ENCODE measurements around the gene IL9R.
"Not testable (repeated sequence)": the region's sequence is repeated elsewhere in the genome, so short reads cannot be mapped to it uniquely, and the experiment has no call there.

The IL9R gene

DNA sequence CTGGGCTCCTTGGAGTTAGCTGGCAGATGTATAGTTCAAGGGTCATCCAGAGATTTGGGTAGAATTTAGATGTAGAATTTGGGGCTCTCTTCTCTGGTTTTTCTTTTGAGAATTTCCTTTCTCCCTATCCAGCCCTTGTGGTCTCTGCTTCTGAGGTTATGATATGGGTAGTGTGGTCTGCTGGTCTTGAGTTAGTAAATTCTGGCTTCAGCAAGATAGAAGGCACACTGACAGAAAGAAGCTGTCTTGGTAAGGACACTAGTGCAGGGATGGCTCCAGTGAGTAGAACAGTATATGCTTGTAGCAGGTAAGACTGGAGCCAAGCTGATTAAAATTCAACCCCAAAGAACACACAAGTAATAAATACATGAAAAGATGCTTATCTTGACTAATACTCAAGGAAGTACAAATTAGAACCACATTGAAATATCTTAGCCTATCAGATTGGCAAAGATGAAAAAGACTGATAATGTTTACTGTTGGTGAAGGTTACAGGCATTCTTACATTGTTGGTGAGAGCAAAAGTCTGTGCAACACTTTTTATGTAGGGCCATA is 2.1 kb upstream of the IL9R start:
- Histone ChIP-seq H4K20me1 (ENCODE audit: insufficient read depth, low read length) (no peaks in the 10 kb centered on the region), H3K4me3 (ENCODE audit: low read depth in 1 of 2, low read length in 2 of 2) (no peak overlapping the region), H3K27ac (ENCODE audit: low read length) (no peak overlapping the region), H2AFZ (ENCODE audit: low read depth, low read length) (no peak overlapping the region), H3K36me3 (ENCODE audit: insufficient read depth, low read length) (no peaks in the 10 kb centered on the region), H3K9ac (ENCODE audit: low read depth, low read length) (no peak overlapping the region), H3K27me3 (ENCODE audit: insufficient read depth, low read length, poor library complexity) (no peaks in the 10 kb centered on the region), H3K79me2 (ENCODE audit: insufficient read depth, low read length) (no peaks in the 10 kb centered on the region), H3K9me3 (ENCODE audit: insufficient read depth, low read length, severe bottlenecking) (no peaks in the 10 kb centered on the region), H3K4me1 (ENCODE audit: insufficient read depth, low read length) (peaks cover 15% of the 10 kb centered on the region), H3K4me2 (ENCODE audit: insufficient read depth, low read length) (no peak overlapping the region)
- DNase-seq (no peak), ATAC-seq (ENCODE audit: insufficient read depth, low read depth) (no peak)
- TF ChIP-seq EZH2 (IDR thresholded peaks at IDR 0.05; ENCODE audit: borderline replicate concordance, low read depth, low read length, severe bottlenecking), result no peak
- TF ChIP-seq, protein P1, sequence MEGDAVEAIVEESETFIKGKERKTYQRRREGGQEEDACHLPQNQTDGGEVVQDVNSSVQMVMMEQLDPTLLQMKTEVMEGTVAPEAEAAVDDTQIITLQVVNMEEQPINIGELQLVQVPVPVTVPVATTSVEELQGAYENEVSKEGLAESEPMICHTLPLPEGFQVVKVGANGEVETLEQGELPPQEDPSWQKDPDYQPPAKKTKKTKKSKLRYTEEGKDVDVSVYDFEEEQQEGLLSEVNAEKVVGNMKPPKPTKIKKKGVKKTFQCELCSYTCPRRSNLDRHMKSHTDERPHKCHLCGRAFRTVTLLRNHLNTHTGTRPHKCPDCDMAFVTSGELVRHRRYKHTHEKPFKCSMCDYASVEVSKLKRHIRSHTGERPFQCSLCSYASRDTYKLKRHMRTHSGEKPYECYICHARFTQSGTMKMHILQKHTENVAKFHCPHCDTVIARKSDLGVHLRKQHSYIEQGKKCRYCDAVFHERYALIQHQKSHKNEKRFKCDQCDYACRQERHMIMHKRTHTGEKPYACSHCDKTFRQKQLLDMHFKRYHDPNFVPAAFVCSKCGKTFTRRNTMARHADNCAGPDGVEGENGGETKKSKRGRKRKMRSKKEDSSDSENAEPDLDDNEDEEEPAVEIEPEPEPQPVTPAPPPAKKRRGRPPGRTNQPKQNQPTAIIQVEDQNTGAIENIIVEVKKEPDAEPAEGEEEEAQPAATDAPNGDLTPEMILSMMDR (IDR thresholded peaks at IDR 0.05; ENCODE audit: borderline replicate concordance, extremely low read depth, low read length, poor library complexity, severe bottlenecking), result no peak

DNA sequence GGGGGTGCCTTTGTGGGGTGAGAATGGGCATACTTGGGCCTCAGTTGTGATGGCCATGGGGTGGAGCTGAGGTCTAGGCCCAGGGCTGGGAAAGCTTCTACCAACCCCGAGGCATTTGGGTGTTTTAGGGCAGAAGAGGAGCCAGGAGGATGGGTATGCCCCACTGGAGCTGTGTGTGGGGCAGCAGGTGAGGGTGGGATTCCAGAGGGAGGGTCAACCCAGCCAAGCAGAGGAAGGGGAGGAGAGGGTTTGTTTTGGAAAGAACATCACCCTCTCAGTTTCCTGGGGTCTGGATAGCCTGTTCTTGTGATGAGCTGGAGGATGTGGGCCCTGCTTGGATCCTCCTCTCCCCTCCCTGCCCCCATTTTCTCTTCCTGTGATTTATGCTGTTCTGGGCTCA is 620 bp downstream of the IL9R start:
- H3K4me3 ChIP-seq (ENCODE audit: low read depth in 1 of 2, low read length in 2 of 2), result no peak overlapping the region

DNA sequence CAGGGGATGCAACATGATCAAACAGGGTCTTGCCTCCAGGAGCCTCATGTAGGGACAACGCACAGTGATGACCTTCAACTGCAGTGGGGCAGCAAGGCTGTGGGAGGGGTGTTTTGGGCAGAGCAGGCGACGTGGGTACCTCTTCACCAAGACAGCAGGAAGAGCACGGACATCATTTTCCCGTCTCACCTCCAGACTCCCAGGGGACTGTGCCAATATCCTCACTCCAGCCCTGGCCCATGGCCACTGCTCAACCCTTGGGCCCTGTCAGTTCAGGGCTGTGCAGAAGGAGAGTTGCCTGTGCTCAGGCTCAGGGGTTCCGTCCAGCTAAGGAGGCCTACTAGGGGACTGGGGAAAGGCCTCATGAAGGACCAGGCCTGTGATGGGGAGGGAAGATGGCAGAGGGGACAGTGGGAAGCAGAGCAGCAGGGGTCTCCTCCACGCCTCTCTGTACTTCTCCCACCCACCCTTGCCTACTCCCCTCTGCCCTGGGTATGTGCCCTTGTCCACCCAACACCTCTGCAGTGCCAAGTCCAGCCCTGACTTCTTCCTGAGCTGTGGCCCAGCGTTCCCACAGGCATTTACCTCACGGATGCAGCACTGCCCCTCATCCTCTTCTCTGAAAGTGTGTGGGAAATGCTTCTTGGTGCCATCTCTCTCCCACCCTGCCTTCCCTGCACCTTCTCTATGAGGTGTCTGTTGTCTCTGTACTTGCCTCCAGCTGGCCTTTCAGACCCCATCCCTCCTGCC is 1.4 kb downstream of the IL9R start:
- ATAC-seq (ENCODE audit: insufficient read depth, low read depth), result no peak
- no peak overlapping the region for H3K4me2 ChIP-seq (ENCODE audit: insufficient read depth, low read length)
- no peak overlapping the region for H2AFZ ChIP-seq (ENCODE audit: low read depth, low read length)
- H3K27me3 ChIP-seq (ENCODE audit: insufficient read depth, low read length, poor library complexity), result no peaks in the 10 kb centered on the region
- H4K20me1 ChIP-seq (ENCODE audit: insufficient read depth, low read length), result no peaks in the 10 kb centered on the region
- H3K4me1 ChIP-seq (ENCODE audit: insufficient read depth, low read length), result peaks cover 15% of the 10 kb centered on the region
- no peaks in the 10 kb centered on the region for H3K9me3 ChIP-seq (ENCODE audit: insufficient read depth, low read length, severe bottlenecking)
- H3K79me2 ChIP-seq (ENCODE audit: insufficient read depth, low read length), result no peaks in the 10 kb centered on the region
- no peaks in the 10 kb centered on the region for H3K36me3 ChIP-seq (ENCODE audit: insufficient read depth, low read length)
- no peak overlapping the region for H3K9ac ChIP-seq (ENCODE audit: low read depth, low read length)
- no peak overlapping the region for H3K27ac ChIP-seq (ENCODE audit: low read length)
- DNase-seq, result no peak
- TF ChIP-seq, protein P1 (IDR thresholded peaks at IDR 0.05; ENCODE audit: borderline replicate concordance, extremely low read depth, low read length, poor library complexity, severe bottlenecking), result no peak
- TF ChIP-seq EZH2 (IDR thresholded peaks at IDR 0.05; ENCODE audit: borderline replicate concordance, low read depth, low read length, severe bottlenecking), result no peak
- H3K4me3 ChIP-seq (ENCODE audit: low read depth in 1 of 2, low read length in 2 of 2), result no peak overlapping the region

More for the DNA sequence above, 620 bp downstream of the IL9R start:
- Histone ChIP-seq H3K27ac (ENCODE audit: low read length) (peak overlapping the region; percentile 68), H2AFZ (ENCODE audit: low read depth, low read length) (no peak overlapping the region; the same call in 1 of the 2 replicates), H3K4me2 (ENCODE audit: insufficient read depth, low read length) (0 out of 2 replicates have a peak overlapping the region, but pooled peaks have one; percentile 1), H3K27me3 (ENCODE audit: insufficient read depth, low read length, poor library complexity) (no peaks in the 10 kb centered on the region), H3K79me2 (ENCODE audit: insufficient read depth, low read length) (no peaks in the 10 kb centered on the region), H3K9me3 (ENCODE audit: insufficient read depth, low read length, severe bottlenecking) (no peaks in the 10 kb centered on the region), H4K20me1 (ENCODE audit: insufficient read depth, low read length) (no peaks in the 10 kb centered on the region), H3K36me3 (ENCODE audit: insufficient read depth, low read length) (no peaks in the 10 kb centered on the region), H3K9ac (ENCODE audit: low read depth, low read length) (no peak overlapping the region), H3K4me1 (ENCODE audit: insufficient read depth, low read length) (peaks cover 15% of the 10 kb centered on the region)
- TF ChIP-seq EZH2 (IDR thresholded peaks at IDR 0.05; ENCODE audit: borderline replicate concordance, low read depth, low read length, severe bottlenecking), result no peak
- TF ChIP-seq, protein P1 (IDR thresholded peaks at IDR 0.05; ENCODE audit: borderline replicate concordance, extremely low read depth, low read length, poor library complexity, severe bottlenecking), result no peak
- DNase-seq (no peak), ATAC-seq (ENCODE audit: insufficient read depth, low read depth) (no peak)

DNA sequence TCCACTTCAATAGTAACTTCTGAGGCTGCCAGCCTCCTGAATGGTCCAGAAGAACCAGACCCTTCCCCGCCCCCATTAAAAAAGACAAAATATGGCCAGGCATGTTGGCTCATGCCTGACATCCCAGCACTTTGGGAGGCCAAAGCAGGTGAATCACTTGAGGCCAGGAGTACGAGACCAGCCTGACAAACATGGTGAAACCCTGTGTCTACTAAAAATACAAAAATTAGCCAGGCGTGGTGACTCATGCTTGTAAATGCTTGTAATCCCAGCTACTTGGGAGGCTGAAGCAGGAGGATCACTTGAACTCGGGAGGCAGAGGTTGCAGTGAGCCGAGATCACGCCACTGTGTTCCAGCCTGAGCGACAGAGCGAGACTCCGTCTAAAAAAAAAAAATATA is 2.3 kb downstream of the IL9R start:
- ATAC-seq (ENCODE audit: insufficient read depth, low read depth); H4K20me1 ChIP-seq (ENCODE audit: insufficient read depth, low read length); H3K79me2 ChIP-seq (ENCODE audit: insufficient read depth, low read length); H3K9me3 ChIP-seq (ENCODE audit: insufficient read depth, low read length, severe bottlenecking); H3K27ac ChIP-seq (ENCODE audit: low read length); H3K4me2 ChIP-seq (ENCODE audit: insufficient read depth, low read length); H3K9ac ChIP-seq (ENCODE audit: low read depth, low read length); H2AFZ ChIP-seq (ENCODE audit: low read depth, low read length); DNase-seq; H3K27me3 ChIP-seq (ENCODE audit: insufficient read depth, low read length, poor library complexity); H3K4me3 ChIP-seq (ENCODE audit: low read depth in 1 of 2, low read length in 2 of 2); H3K36me3 ChIP-seq (ENCODE audit: insufficient read depth, low read length): not testable (repeated sequence)
- H3K4me1 ChIP-seq (ENCODE audit: insufficient read depth, low read length), result peaks cover 15% of the 10 kb centered on the region

Measured in DND-41 (cell line).